GM12873 (cell line): ENCODE results near the gene MAGI1.

Source experiments
- CTCF ChIP-seq: IDR thresholded peaks from 2 replicates; pipeline ENCODE4 v1.5.1; 2012; ENCODE audit warnings: low read depth, mild to moderate bottlenecking, moderate library complexity, low read length, control low read depth; ENCODE audit not compliant: insufficient read depth; ENCODE audit errors: missing control alignments

The MAGI1 gene

GRCh38 chr3:65436580-65436979 is 602.1 kb downstream of the MAGI1 start:
- TF ChIP-seq CTCF: peak; percentile 30

GRCh38 chr3:65433480-65433879 is 605.2 kb downstream of the MAGI1 start:
- no peak for TF ChIP-seq CTCF

- TF ChIP-seq CTCF: no peak
Observed at GRCh38 chr3:65432388-65433003, 606.2 kb downstream of the MAGI1 start.

- TF ChIP-seq CTCF: peak; percentile 3
Observed at GRCh38 chr3:65425880-65426279, 612.8 kb downstream of the MAGI1 start.

GRCh38 chr3:65422154-65422553 is 616.6 kb downstream of the MAGI1 start:
- TF ChIP-seq CTCF: no peak

- TF ChIP-seq CTCF: no peak
Observed at GRCh38 chr3:65419233-65419632, 619.5 kb downstream of the MAGI1 start.

- no peak for TF ChIP-seq CTCF
Observed at GRCh38 chr3:65413891-65414290, 624.8 kb downstream of the MAGI1 start.
